ENCODE measurements around the gene SDHA.

GRCh38 chr5:197892-198489, 20.1 kb upstream of the SDHA start:
- TF ChIP-seq CTCF (IDR thresholded peaks at IDR 0.05), result no peak
- TF ChIP-seq SIN3A (IDR thresholded peaks at IDR 0.05; ENCODE audit: borderline replicate concordance, insufficient read depth, low read depth, low read length), result no peak
- TF ChIP-seq POLR2AphosphoS5 (IDR thresholded peaks at IDR 0.05; ENCODE audit: low read depth, low read length), result no peak
- TF ChIP-seq TCF7L2 (IDR thresholded peaks at IDR 0.05; ENCODE audit: low read depth, low read length), result no peak

All from Panc1 (cell line).